NCI-H1048 (cell line): ENCODE results near the gene MMD2.
A peak's percentile ranks its signal among the peaks of the same experiment; 100 is the strongest.
"Not testable (repeated sequence)": the region's sequence is repeated elsewhere in the genome, so short reads cannot be mapped to it uniquely, and the experiment has no call there.

Experiments used
- DNase-seq: peaks from one replicate; lab custom pipeline; 2025; lab: John Stamatoyannopoulos, UW

MMD2 gene

GRCh38 chr7:4893929-4894475 is 65.0 kb downstream of the MMD2 start:
- no peak for DNase-seq

GRCh38 chr7:4893188-4893587 is 65.8 kb downstream of the MMD2 start:
- not testable (repeated sequence) for DNase-seq

GRCh38 chr7:4891522-4891921 is 67.5 kb downstream of the MMD2 start:
- not testable (repeated sequence) for DNase-seq

GRCh38 chr7:4889682-4890081 is 69.3 kb downstream of the MMD2 start:
- no peak for DNase-seq

- no peak for DNase-seq
These were observed 70.8 kb downstream of the MMD2 start for GRCh38 chr7:4888161-4888560.

- no peak for DNase-seq
These were observed 72.3 kb downstream of the MMD2 start for GRCh38 chr7:4886671-4887070.

GRCh38 chr7:4885317-4885807 is 73.6 kb downstream of the MMD2 start:
- DNase-seq = no peak

GRCh38 chr7:4884164-4884563 is 74.8 kb downstream of the MMD2 start:
- DNase-seq = no peak

- peak; percentile 91 for DNase-seq
These were observed 75.4 kb downstream of the MMD2 start, which contains the start of gene RADIL for GRCh38 chr7:4883372-4884144. RADIL (minus strand) TSS chr7:4883716; CDS start chr7:4878139, 5,577 bp downstream.

- DNase-seq = no peak
These were observed 76.0 kb downstream of the MMD2 start for GRCh38 chr7:4883033-4883371.

- DNase-seq = no peak
These were observed 76.6 kb downstream of the MMD2 start for GRCh38 chr7:4882169-4883032.

- DNase-seq = no peak
These were observed 78.8 kb downstream of the MMD2 start for GRCh38 chr7:4880218-4880617.

- DNase-seq = no peak
These were observed 79.4 kb downstream of the MMD2 start for GRCh38 chr7:4879396-4880081.

- no peak for DNase-seq
These were observed 80.4 kb downstream of the MMD2 start for GRCh38 chr7:4878336-4879335.

GRCh38 chr7:4876586-4876985 is 82.4 kb downstream of the MMD2 start:
- no peak for DNase-seq

- DNase-seq = no peak
These were observed 83.6 kb downstream of the MMD2 start for GRCh38 chr7:4875391-4875790.

GRCh38 chr7:4873071-4873944 is 85.7 kb downstream of the MMD2 start:
- no peak for DNase-seq

- DNase-seq = no peak
These were observed 86.9 kb downstream of the MMD2 start for GRCh38 chr7:4871930-4872675.

GRCh38 chr7:4871056-4871680 is 87.8 kb downstream of the MMD2 start:
- no peak for DNase-seq
